Testis (tissue), 3 donors: ENCODE measurements around the gene DPF3. TPM values are rescaled to one million over a fixed set of nuclear protein-coding genes. Genes with fewer than 3 reads are reported as not detected.

Experiments used
- DNase-seq: peaks from one replicate; pipeline ENCODE4 v3.0.0-alpha.2; 2019
- H3K27ac ChIP-seq, 2 donors: fragments of 200-600 bp; sonication (generic); one replicate each; pipeline ENCODE4 v1.5.1; 2019
- H3K27me3 ChIP-seq: fragments of 200-600 bp; sonication (generic); one replicate; pipeline ENCODE4 v1.5.1; 2019
- H3K36me3 ChIP-seq: fragments of 200-600 bp; sonication (generic); one replicate; pipeline ENCODE4 v1.5.1; 2017; ENCODE audit warnings: low read depth; ENCODE audit errors: missing control alignments
- H3K4me1 ChIP-seq: fragments of 200-600 bp; sonication (generic); one replicate; pipeline ENCODE4 v1.5.1; 2019
- H3K4me3 ChIP-seq, 2 donors: fragments of 200-600 bp; sonication (generic); one replicate each; pipeline ENCODE4 v1.5.1; 2017 to 2019
- H3K9me3 ChIP-seq: fragments of 200-600 bp; sonication (generic); one replicate; pipeline ENCODE4 v1.5.1; 2017
- CTCF ChIP-seq, 3 experiments: fragments of 450-650 bp in 2 of 3; fragments of 200-600 bp in 1 of 3; sonication (generic) in 1 of 3; IDR thresholded peaks; one replicate each; pipeline ENCODE4 v1.5.1; 2016 to 2019; ENCODE audit warnings: antibody characterized with exemption in 3 of 3, mild to moderate bottlenecking in 2 of 3, moderate library complexity in 1 of 3
- POLR2A ChIP-seq: fragments of 450-650 bp; IDR thresholded peaks from one replicate; pipeline ENCODE4 v1.6.1; 2017; ENCODE audit warnings: antibody characterized with exemption, mild to moderate bottlenecking, moderate library complexity
- WGBS, 2 donors: methylation state at CpG; one replicate each; pipeline ENCODE4 v1.1.5; 2018; 5-methylcytosine and 5-hydroxymethylcytosine counted together
- intact Hi-C: fragments of 100-400 bp; cut with DNase I; formaldehyde crosslinking; loops from one replicate; pipeline ENCODE4 v1.15.1; 2023; ENCODE audit warnings: low total_unique reads
- polyA plus RNA-seq: library from polyadenylated mRNA; stranded (reverse); fragments of 350-450 nt; fragmentation: Illumina TruSeq; extraction: RNeasy Lipid Tissue Mini Kit (QIAGEN cat#74804); gene quantifications from one replicate; pipeline ENCODE4 v1.2.3, GENCODE V29; 2014; ENCODE audit warnings: low read depth, low replicate concordance; ENCODE audit not compliant: insufficient read depth
- total RNA-seq, 2 donors: library from RNA; depleted of rRNA; stranded (reverse); fragments of >200 nt; gene quantifications; one replicate each; pipeline ENCODE4 v1.2.3, GENCODE V29; 2016

The DPF3 gene
- total and polyA plus RNA-seq, 3 donors from 2014 or later: 14.6 to 41.6 (median 26.4) TPM

- intact Hi-C loops: no loop called here
- Histone ChIP-seq H3K27ac (no peak overlapping the region), H3K9me3 (no peaks in the 10 kb centered on the region), H3K36me3 (no peaks in the 10 kb centered on the region), H3K4me3 (no peak overlapping the region), H3K4me1 (no peaks in the 10 kb centered on the region), H3K27me3 (no peaks in the 10 kb centered on the region)
- no peak for DNase-seq
- 96 to 100% methylated on average over 1 of the region's 1 CpG for WGBS, 2 donors
- TF ChIP-seq POLR2A: no peak
Measured at GRCh38 chr14:72606879-72607278, 287.0 kb downstream of the DPF3 start.

- intact Hi-C loops: no loop called here
- TF ChIP-seq CTCF (IDR thresholded peaks at IDR 0.05): no peak
- TF ChIP-seq POLR2A: no peak
- no peak for DNase-seq
- no peak overlapping the region for H3K4me3 ChIP-seq
- 92 to 95% methylated on average over 3 of the region's 3 CpGs for WGBS, 2 donors
- H3K27ac ChIP-seq: no peak overlapping the region
- H3K27me3 ChIP-seq: no peaks in the 10 kb centered on the region
- no peaks in the 10 kb centered on the region for H3K4me1 ChIP-seq
- no peaks in the 10 kb centered on the region for H3K36me3 ChIP-seq
- H3K9me3 ChIP-seq: no peaks in the 10 kb centered on the region
Measured at GRCh38 chr14:72605921-72606220, 288.0 kb downstream of the DPF3 start.

- Histone ChIP-seq H3K27ac (no peak overlapping the region), H3K4me1 (no peaks in the 10 kb centered on the region), H3K36me3 (no peaks in the 10 kb centered on the region), H3K9me3 (no peaks in the 10 kb centered on the region), H3K4me3 (no peak overlapping the region), H3K27me3 (no peaks in the 10 kb centered on the region)
- DNase-seq: no peak
- intact Hi-C loops: no loop called here
- 89 to 93% methylated on average over 18 of the region's 18 CpGs for WGBS, 2 donors
- TF ChIP-seq CTCF (IDR thresholded peaks at IDR 0.05): no peak
- no peak for TF ChIP-seq POLR2A
Measured at GRCh38 chr14:72605096-72605920, 288.6 kb downstream of the DPF3 start.

GRCh38 chr14:72604133-72604532 lies 289.8 kb downstream of the DPF3 start:
- TF ChIP-seq POLR2A: no peak
- TF ChIP-seq CTCF (IDR thresholded peaks at IDR 0.05): no peak
- H3K27ac ChIP-seq: no peak overlapping the region
- no peaks in the 10 kb centered on the region for H3K9me3 ChIP-seq
- H3K27me3 ChIP-seq: no peaks in the 10 kb centered on the region
- 89 to 97% methylated on average over 3 of the region's 3 CpGs for WGBS, 2 donors
- no peak overlapping the region for H3K4me3 ChIP-seq
- no peaks in the 10 kb centered on the region for H3K4me1 ChIP-seq
- no peak for DNase-seq
- intact Hi-C loops: no loop called here
- no peaks in the 10 kb centered on the region for H3K36me3 ChIP-seq

GRCh38 chr14:72603639-72604038 lies 290.3 kb downstream of the DPF3 start:
- intact Hi-C loops: no loop called here
- Histone ChIP-seq H3K27me3 (no peaks in the 10 kb centered on the region), H3K9me3 (no peaks in the 10 kb centered on the region), H3K36me3 (no peaks in the 10 kb centered on the region), H3K4me1 (no peaks in the 10 kb centered on the region), H3K4me3 (no peak overlapping the region), H3K27ac (no peak overlapping the region)
- TF ChIP-seq POLR2A (no peak), CTCF (IDR thresholded peaks at IDR 0.05) (no peak)
- WGBS, 2 donors: 74 to 78% methylated on average over 4 of the region's 4 CpGs
- DNase-seq: no peak
